CD8-positive, alpha-beta memory T cell (primary cell): ENCODE results near the gene AHCYL2. TPM values are rescaled to one million over a fixed set of nuclear protein-coding genes. Genes with fewer than 3 reads are reported as not detected.

Experiments used
- CTCF ChIA-PET: fragments of 350-600 bp; sonication (Branson Sonifier 250); formaldehyde crosslinking; loops from one replicate; lab custom pipeline; 2021; ENCODE audit warnings: antibody characterized with exemption; lab: Charles Lee
- POLR2A ChIA-PET: fragments of 350-600 bp; sonication (Branson Sonifier 250); formaldehyde crosslinking; loops from one replicate; lab custom pipeline; 2021; ENCODE audit warnings: antibody characterized with exemption; lab: Charles Lee
- DNase-seq, 5 donors: peaks; one replicate each; pipeline versions ENCODE4 v3.0.0 to v3.0.0-alpha.2; 2020 to 2022; ENCODE audit warnings: mixed read lengths in 1 of 5
- H3K27ac ChIP-seq: one replicate; pipeline ENCODE4 v1.7.0; 2013; ENCODE audit warnings: low read depth, mild to moderate bottlenecking, low read length, moderate library complexity
- H3K27me3 ChIP-seq: 2 replicates; pipeline ENCODE4 v1.7.0; 2013; ENCODE audit warnings: low read length, mild to moderate bottlenecking; ENCODE audit not compliant: insufficient read depth, poor library complexity, severe bottlenecking
- H3K36me3 ChIP-seq: 2 replicates; pipeline ENCODE4 v1.7.0; 2013; ENCODE audit warnings: mild to moderate bottlenecking, low read length, moderate library complexity; ENCODE audit not compliant: insufficient read depth
- H3K4me1 ChIP-seq: 2 replicates; pipeline ENCODE4 v1.7.0; 2013; ENCODE audit warnings: mild to moderate bottlenecking, low read length, moderate library complexity; ENCODE audit not compliant: insufficient read depth
- H3K4me3 ChIP-seq: 2 replicates; pipeline ENCODE4 v1.7.0; 2013; ENCODE audit warnings: mild to moderate bottlenecking, low read length
- H3K9me3 ChIP-seq: 2 replicates; pipeline ENCODE4 v1.7.0; 2013; ENCODE audit warnings: mild to moderate bottlenecking, low read length
- H3K27ac Mint-ChIP-seq, 8 donors: one replicate each; pipeline ENCODE4 v1.8.0; 2020 to 2021; ENCODE audit warnings: mixed read lengths in 8 of 8, mild to moderate bottlenecking in 6 of 8, inconsistent platforms in 3 of 8, moderate library complexity in 3 of 8
- H3K27me3 Mint-ChIP-seq, 2 donors: one replicate each; pipeline ENCODE4 v1.8.0; 2020 to 2021; ENCODE audit warnings: mixed read lengths in 2 of 2, mild to moderate bottlenecking in 1 of 2, moderate library complexity in 1 of 2
- H3K36me3 Mint-ChIP-seq, 3 donors: one replicate each; pipeline ENCODE4 v1.8.0; 2020 to 2021; ENCODE audit warnings: mixed read lengths in 3 of 3, inconsistent platforms in 1 of 3, mild to moderate bottlenecking in 1 of 3
- H3K4me1 Mint-ChIP-seq, 3 donors: one replicate each; pipeline ENCODE4 v1.8.0; 2020 to 2021; ENCODE audit warnings: mixed read lengths in 3 of 3, inconsistent platforms in 1 of 3, mild to moderate bottlenecking in 1 of 3
- H3K4me3 Mint-ChIP-seq, 7 donors: one replicate each; pipeline ENCODE4 v1.8.0; 2020 to 2021; ENCODE audit warnings: mixed read lengths in 7 of 7, mild to moderate bottlenecking in 6 of 7, moderate library complexity in 4 of 7, inconsistent platforms in 2 of 7
- H3K9me3 Mint-ChIP-seq, 5 donors: one replicate each; pipeline ENCODE4 v1.8.0; 2020 to 2022; ENCODE audit warnings: mixed read lengths in 5 of 5, mild to moderate bottlenecking in 3 of 5, moderate library complexity in 2 of 5, inconsistent platforms in 1 of 5
- polyA plus RNA-seq: library from polyadenylated mRNA; unstranded; fragments of 300-500 nt; fragmentation: Illumina TruSeq; gene quantifications from one replicate; pipeline ENCODE4 v1.2.3, GENCODE V29; 2021
- total RNA-seq, 2 experiments: library from RNA; stranded (reverse); gene quantifications; one replicate each; pipeline ENCODE4 v1.2.3, GENCODE V29; 2021

AHCYL2 gene
- total and polyA plus RNA-seq, 3 experiments from 2014 or later, result 8.1 to 8.4 (median 8.2) TPM

DNA sequence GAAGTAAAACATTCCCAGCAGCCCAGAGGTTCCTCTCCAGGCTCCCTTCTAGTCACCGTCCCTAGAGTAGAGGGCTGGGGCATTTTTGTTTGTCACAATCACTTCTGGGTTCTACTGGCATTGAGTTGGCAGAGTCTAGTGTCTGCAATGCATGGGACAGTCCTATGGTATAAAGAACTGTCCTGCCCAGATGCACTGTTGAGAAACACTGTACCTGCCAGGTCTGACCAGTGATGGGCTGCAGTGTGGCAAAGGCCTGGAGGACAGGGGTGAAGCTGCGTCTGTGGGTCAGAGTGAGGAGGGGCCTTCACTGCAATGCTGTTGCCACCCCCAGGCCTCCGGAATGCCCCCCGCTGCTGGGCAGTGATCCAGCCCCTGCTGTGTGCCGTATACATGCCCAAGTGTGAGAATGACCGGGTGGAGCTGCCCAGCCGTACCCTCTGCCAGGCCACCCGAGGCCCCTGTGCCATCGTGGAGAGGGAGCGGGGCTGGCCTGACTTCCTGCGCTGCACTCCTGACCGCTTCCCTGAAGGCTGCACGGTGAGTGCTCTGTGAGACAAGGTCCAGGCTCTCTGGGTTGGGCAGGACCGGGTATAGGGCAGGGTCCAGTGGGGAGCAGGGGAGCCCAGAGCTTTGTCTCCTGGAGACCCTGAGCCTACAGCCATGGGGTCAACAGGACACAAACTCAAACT lies 21.6 kb upstream of the AHCYL2 start:
- H3K27me3 ChIP-seq, result no peaks in the 10 kb centered on the region
- no peaks in the 10 kb centered on the region for H3K4me1 ChIP-seq
- no peak overlapping the region for H3K27ac ChIP-seq
- no peak for DNase-seq
- Mint-ChIP-seq H3K27ac (no peak overlapping the region), H3K27me3 (peaks cover 14 to 20% of the 10 kb centered on the region in 2 donors), H3K4me1 (peaks cover 6 to 10% (median 9%) of the 10 kb centered on the region in 3 donors), H3K4me3 (no peak overlapping the region), H3K9me3 (no peaks in the 10 kb centered on the region), H3K36me3 (no peaks in the 10 kb centered on the region)
- POLR2A ChIA-PET, result no interaction called here
- no peak overlapping the region for H3K4me3 ChIP-seq
- H3K36me3 ChIP-seq, result no peaks in the 10 kb centered on the region
- no peaks in the 10 kb centered on the region for H3K9me3 ChIP-seq
- CTCF ChIA-PET, result interaction anchor here (1.0 kb wide), 1 partner anchor 15 kb away, joined by 3 read pairs; no protein-coding TSS in a partner anchor

DNA sequence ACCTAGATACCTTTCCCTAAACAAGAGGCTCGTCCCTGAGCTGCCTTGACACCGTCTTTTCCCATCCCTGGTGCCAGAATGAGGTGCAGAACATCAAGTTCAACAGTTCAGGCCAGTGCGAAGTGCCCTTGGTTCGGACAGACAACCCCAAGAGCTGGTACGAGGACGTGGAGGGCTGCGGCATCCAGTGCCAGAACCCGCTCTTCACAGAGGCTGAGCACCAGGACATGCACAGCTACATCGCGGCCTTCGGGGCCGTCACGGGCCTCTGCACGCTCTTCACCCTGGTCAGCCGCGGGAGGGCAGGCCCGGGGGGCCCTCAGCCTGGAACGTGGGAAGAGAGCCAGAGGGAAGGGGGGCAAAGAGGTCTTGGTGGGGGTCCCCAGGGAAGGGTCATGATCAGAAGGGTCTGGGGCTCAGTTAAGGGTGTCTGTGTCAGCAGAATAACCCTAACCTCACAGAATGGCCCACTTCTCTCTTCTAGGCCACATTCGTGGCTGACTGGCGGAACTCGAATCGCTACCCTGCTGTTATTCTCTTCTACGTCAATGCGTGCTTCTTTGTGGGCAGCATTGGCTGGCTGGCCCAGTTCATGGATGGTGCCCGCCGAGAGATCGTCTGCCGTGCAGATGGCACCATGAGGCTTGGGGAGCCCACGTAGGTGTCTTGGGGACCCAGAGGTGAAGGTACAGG lies 19.6 kb upstream of the AHCYL2 start:
- H3K27ac ChIP-seq, result no peak overlapping the region
- H3K4me3 Mint-ChIP-seq, result no peak overlapping the region
- no peaks in the 10 kb centered on the region for H3K36me3 ChIP-seq
- no peaks in the 10 kb centered on the region for H3K36me3 Mint-ChIP-seq
- peaks cover 6 to 10% (median 9%) of the 10 kb centered on the region in 3 donors for H3K4me1 Mint-ChIP-seq
- H3K4me3 ChIP-seq, result no peak overlapping the region
- POLR2A ChIA-PET, result no interaction called here
- no peaks in the 10 kb centered on the region for H3K27me3 ChIP-seq
- no peaks in the 10 kb centered on the region for H3K9me3 Mint-ChIP-seq
- no peak for DNase-seq
- no peaks in the 10 kb centered on the region for H3K9me3 ChIP-seq
- H3K27me3 Mint-ChIP-seq, result peaks cover 14 to 25% of the 10 kb centered on the region in 2 donors
- peak overlapping the region in 2 of 8 donors; percentile 26 to 42 for H3K27ac Mint-ChIP-seq
- no peaks in the 10 kb centered on the region for H3K4me1 ChIP-seq
- CTCF ChIA-PET, result no interaction called here

DNA sequence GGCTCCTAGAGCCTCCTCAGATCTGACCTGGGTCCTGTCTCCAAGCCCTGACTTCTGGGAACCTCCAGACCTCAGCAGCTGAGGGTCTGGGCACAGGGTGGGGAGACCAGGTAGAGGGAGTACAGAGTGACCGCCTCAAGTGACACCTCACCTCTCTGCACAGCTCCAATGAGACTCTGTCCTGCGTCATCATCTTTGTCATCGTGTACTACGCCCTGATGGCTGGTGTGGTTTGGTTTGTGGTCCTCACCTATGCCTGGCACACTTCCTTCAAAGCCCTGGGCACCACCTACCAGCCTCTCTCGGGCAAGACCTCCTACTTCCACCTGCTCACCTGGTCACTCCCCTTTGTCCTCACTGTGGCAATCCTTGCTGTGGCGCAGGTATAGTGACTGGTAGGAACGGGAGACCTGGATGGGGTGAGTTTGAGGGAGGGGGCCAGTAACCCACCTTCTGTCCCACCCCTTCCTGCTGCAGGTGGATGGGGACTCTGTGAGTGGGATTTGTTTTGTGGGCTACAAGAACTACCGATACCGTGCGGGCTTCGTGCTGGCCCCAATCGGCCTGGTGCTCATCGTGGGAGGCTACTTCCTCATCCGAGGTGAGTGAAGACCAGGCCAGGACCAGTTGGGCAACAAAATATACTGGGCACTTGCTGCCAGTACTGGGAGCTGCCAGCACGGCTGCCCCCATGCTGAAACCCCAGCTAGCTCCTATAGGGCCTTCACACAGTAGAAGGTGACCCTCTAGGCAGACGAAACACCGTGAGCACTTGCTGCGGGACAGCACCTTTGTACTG lies 18.6 kb upstream of the AHCYL2 start:
- H3K9me3 ChIP-seq, result no peaks in the 10 kb centered on the region
- H3K4me1 ChIP-seq, result no peaks in the 10 kb centered on the region
- CTCF ChIA-PET, result interaction anchor here (1.3 to 1.7 kb wide), 2 partner anchors 12 to 42 kb away, joined by 4 read pairs; no protein-coding TSS in a partner anchor
- H3K36me3 ChIP-seq, result no peaks in the 10 kb centered on the region
- peaks cover 6 to 10% (median 9%) of the 10 kb centered on the region in 3 donors for H3K4me1 Mint-ChIP-seq
- POLR2A ChIA-PET, result no interaction called here
- no peaks in the 10 kb centered on the region for H3K36me3 Mint-ChIP-seq
- H3K27ac Mint-ChIP-seq, result peak overlapping the region in 3 of 8 donors; percentile 26 to 70 (median 42)
- DNase-seq, result peak in 1 of 5 donors; percentile 40
- H3K4me3 ChIP-seq, result no peak overlapping the region
- peaks cover 14 to 23% of the 10 kb centered on the region in 2 donors for H3K27me3 Mint-ChIP-seq
- H3K27ac ChIP-seq, result no peak overlapping the region
- H3K27me3 ChIP-seq, result no peaks in the 10 kb centered on the region
- no peaks in the 10 kb centered on the region for H3K9me3 Mint-ChIP-seq
- H3K4me3 Mint-ChIP-seq, result no peak overlapping the region

DNA sequence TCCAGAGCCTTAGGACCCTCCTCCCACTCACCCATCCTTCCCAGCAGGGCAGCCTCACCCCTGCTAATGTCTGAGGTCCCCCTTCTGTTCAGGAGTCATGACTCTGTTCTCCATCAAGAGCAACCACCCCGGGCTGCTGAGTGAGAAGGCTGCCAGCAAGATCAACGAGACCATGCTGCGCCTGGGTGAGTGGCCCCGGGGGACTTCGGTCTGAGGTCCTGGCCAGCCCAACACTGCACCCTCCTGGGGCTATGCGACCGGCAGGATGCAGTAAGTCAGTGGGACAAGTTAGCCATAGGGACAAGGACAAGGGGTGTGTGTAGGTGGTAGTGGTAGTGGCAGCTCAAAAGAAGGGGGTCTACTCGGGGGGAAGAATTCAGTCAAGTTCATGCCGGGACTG lies 16.2 kb upstream of the AHCYL2 start:
- no peaks in the 10 kb centered on the region for H3K9me3 ChIP-seq
- no peak overlapping the region for H3K4me3 ChIP-seq
- H3K27ac ChIP-seq, result no peak overlapping the region
- DNase-seq, result no peak
- peaks cover 7 to 10% of the 10 kb centered on the region in 2 donors for H3K27me3 Mint-ChIP-seq
- no peak overlapping the region for H3K27ac Mint-ChIP-seq
- CTCF ChIA-PET, result interaction anchor here (1.2 to 2.4 kb wide), 3 partner anchors 9 to 63 kb away, joined by 3 to 8 read pairs (median 3); no protein-coding TSS in a partner anchor
- peaks cover 6 to 10% (median 9%) of the 10 kb centered on the region in 3 donors for H3K4me1 Mint-ChIP-seq
- H3K27me3 ChIP-seq, result no peaks in the 10 kb centered on the region
- no peaks in the 10 kb centered on the region for H3K36me3 Mint-ChIP-seq
- no peaks in the 10 kb centered on the region for H3K4me1 ChIP-seq
- no peaks in the 10 kb centered on the region for H3K36me3 ChIP-seq
- no peaks in the 10 kb centered on the region for H3K9me3 Mint-ChIP-seq
- POLR2A ChIA-PET, result no interaction called here
- H3K4me3 Mint-ChIP-seq, result no peak overlapping the region

DNA sequence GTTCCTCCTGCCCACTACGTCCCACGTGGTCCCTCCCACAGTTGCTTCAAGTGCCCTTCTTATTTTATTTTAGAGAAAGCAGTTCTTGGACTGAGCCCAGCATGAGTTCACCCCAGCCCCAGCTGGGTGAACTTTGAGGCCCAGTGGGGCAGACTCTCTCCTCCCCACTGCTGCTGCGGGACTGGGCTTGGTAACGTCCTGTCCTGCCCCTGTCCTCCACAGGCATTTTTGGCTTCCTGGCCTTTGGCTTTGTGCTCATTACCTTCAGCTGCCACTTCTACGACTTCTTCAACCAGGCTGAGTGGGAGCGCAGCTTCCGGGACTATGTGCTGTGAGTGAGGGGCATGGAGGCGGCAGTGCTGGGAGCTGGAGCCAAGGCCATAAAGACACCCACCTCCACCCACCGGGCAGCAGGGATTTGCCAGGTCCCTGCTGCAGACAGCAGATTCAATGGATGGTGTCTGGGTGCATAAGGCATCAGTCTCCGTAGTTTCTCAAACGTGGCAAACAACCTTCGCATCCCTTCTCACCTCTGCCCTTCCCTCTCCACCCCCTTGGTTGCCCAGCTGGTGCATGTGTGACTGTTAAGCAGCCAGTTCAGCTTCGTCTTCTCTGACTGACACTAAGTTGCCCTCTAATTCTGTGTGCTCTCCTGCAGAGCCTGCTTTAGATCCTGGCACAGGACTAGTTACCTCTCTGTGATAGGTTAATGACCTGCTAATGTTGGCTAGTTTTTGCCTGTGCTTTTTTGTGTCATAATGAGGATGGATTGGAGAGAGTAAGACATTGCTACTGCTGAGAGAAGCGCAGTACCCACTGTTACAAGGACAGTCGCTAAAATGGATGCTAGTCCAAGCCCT lies 15.5 kb upstream of the AHCYL2 start:
- H3K4me3 ChIP-seq, result no peak overlapping the region
- Mint-ChIP-seq H3K27ac (peak overlapping the region in 1 of 8 donors; percentile 91), H3K27me3 (peaks cover 4 to 7% of the 10 kb centered on the region in 2 donors), H3K36me3 (no peaks in the 10 kb centered on the region), H3K9me3 (no peaks in the 10 kb centered on the region), H3K4me3 (no peak overlapping the region), H3K4me1 (peaks cover 6 to 10% (median 9%) of the 10 kb centered on the region in 3 donors)
- no peaks in the 10 kb centered on the region for H3K36me3 ChIP-seq
- no peaks in the 10 kb centered on the region for H3K4me1 ChIP-seq
- no peaks in the 10 kb centered on the region for H3K27me3 ChIP-seq
- no peak overlapping the region for H3K27ac ChIP-seq
- no peak for DNase-seq
- no peaks in the 10 kb centered on the region for H3K9me3 ChIP-seq
- POLR2A ChIA-PET, result no interaction called here
- CTCF ChIA-PET, result interaction anchor here (0.9 to 3.0 kb wide), 6 partner anchors 9 to 65 kb away, joined by 3 to 14 read pairs (median 4); partner anchors contain the start of gene AHCYL2

DNA sequence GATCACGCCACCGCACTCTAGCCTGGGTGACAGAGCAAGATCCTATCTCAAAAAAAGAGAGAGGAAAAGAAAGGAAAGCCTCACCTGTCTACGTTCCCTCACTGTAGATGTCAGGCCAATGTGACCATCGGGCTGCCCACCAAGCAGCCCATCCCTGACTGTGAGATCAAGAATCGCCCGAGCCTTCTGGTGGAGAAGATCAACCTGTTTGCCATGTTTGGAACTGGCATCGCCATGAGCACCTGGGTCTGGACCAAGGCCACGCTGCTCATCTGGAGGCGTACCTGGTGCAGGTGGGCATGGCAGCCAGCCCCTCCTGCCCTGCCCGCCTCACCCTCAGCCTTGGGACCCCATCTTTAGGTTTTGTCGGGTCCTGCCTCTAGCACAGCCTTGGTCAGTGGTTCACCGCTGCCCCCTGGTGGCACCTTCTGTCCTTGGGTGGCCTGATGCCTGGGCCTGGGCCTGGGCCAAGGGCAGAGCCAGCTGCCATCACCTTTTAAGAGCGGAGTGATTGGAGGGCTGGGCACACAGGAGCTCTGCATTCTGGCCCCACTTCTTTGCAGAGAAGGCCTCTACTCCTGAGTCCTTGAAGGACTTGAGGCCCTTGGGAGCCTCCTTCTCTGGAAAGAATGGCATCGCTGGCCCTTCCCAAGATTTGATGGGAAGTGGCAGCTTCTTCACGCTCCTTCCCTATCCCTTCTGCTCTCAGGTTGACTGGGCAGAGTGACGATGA lies 14.4 kb upstream of the AHCYL2 start:
- Histone ChIP-seq H3K27me3 (no peaks in the 10 kb centered on the region), H3K9me3 (no peaks in the 10 kb centered on the region), H3K36me3 (no peaks in the 10 kb centered on the region), H3K4me3 (no peak overlapping the region), H3K27ac (no peak overlapping the region), H3K4me1 (no peaks in the 10 kb centered on the region)
- no peaks in the 10 kb centered on the region for H3K9me3 Mint-ChIP-seq
- peak; percentile 30 to 65 (median 39) for DNase-seq
- CTCF ChIA-PET, result interaction anchor here (0.6 to 3.0 kb wide), 9 partner anchors 9 to 119 kb away, joined by 3 to 14 read pairs (median 3); no protein-coding TSS in a partner anchor
- H3K27me3 Mint-ChIP-seq, result peaks cover 4 to 7% of the 10 kb centered on the region in 2 donors
- peaks cover 6 to 10% (median 8%) of the 10 kb centered on the region in 3 donors for H3K4me1 Mint-ChIP-seq
- peak overlapping the region in 1 of 8 donors; percentile 60 for H3K27ac Mint-ChIP-seq
- no peaks in the 10 kb centered on the region for H3K36me3 Mint-ChIP-seq
- POLR2A ChIA-PET, result interaction anchor here (0.6 kb wide), 1 partner anchor 1003 kb away, joined by 4 read pairs; no protein-coding TSS in a partner anchor
- no peak overlapping the region for H3K4me3 Mint-ChIP-seq
